HepG2 (cell line): ENCODE results near the gene BRD2. TPM values are rescaled to one million over a fixed set of nuclear protein-coding genes. Genes with fewer than 3 reads are reported as not detected.

Source experiments
- ATAC-seq: fragments of 200-7000 bp; cut with Tn5 transposase; 3 replicates; pipeline ENCODE4 v1.9.1; 2020; ENCODE audit warnings: mild to moderate bottlenecking, moderate library complexity
- BruUV-seq: library from RNA; stranded (reverse); fragments of 400-500 nt; replicated peaks from 2 replicates; lab custom pipeline; 2021; lab: Mats Ljungman, UMichigan
- CTCF ChIA-PET: fragments of 300-600 bp; formaldehyde crosslinking; extraction: SDS; loops from one replicate; lab custom pipeline; 2021; ENCODE audit warnings: low total read pairs, inconsistent platforms, low intra/inter-chr PET ratio; lab: Yijun Ruan, JAX
- POLR2A ChIA-PET: fragments of 350-600 bp; sonication (Branson Sonifier 250); formaldehyde crosslinking; loops from one replicate; lab custom pipeline; 2020; ENCODE audit warnings: antibody characterized with exemption, inconsistent platforms; lab: Yijun Ruan, JAX
- DNase-seq: peaks from one replicate; pipeline ENCODE4 v3.0.0-alpha.2; 2015; ENCODE audit warnings: low spot score
- FAIRE-seq: peaks from 3 replicates; lab custom pipeline; 2011; peaks lifted over from hg19 to GRCh38; lab: Jason Lieb, UNC
- H2AFZ ChIP-seq: one replicate; pipeline ENCODE4 v1.6.1; 2011; ENCODE audit warnings: low read length, inconsistent platforms
- H3K27ac ChIP-seq: fragments of 300-600 bp; 3 replicates; pipeline ENCODE4 v1.8.0; 2011; ENCODE audit warnings: mixed run types, mild to moderate bottlenecking, mixed read lengths, low read length, inconsistent platforms; ENCODE audit not compliant: insufficient read depth; ENCODE audit errors: extremely low read length
- H3K27me3 ChIP-seq, 2 experiments: fragments of 200-600 bp in 1 of 2; 2 replicates in 1 of 2; 3 replicates in 1 of 2; pipeline versions ENCODE4 v1.6.0 to v1.8.0; 2011; ENCODE audit warnings: low read length in 2 of 2, mild to moderate bottlenecking in 2 of 2, moderate library complexity in 2 of 2, inconsistent platforms in 1 of 2; ENCODE audit not compliant: insufficient read depth in 2 of 2, control insufficient read depth in 1 of 2
- H3K36me3 ChIP-seq, 2 experiments: fragments of 200-600 bp in 1 of 2; replicated peaks in 1 of 2; 2 replicates in 1 of 2; 3 replicates in 1 of 2; pipeline versions ENCODE4 v1.5.1 to v1.8.0; 2011; ENCODE audit warnings: low read length in 2 of 2, inconsistent platforms in 1 of 2; ENCODE audit not compliant: insufficient read depth in 2 of 2, control insufficient read depth in 1 of 2
- H3K4me1 ChIP-seq: 2 replicates; pipeline ENCODE4 v1.5.1; 2012; ENCODE audit warnings: low read length, inconsistent platforms; ENCODE audit not compliant: insufficient read depth
- H3K4me2 ChIP-seq: 2 replicates; pipeline ENCODE4 v1.6.0; 2011; ENCODE audit warnings: low read depth, low read length, inconsistent platforms
- H3K4me3 ChIP-seq, 3 experiments: fragments of 200-600 bp in 1 of 3; sonication (generic), shearing (Covaris generic) in 1 of 3; replicated peaks in 1 of 3; 2 replicates each; pipeline ENCODE4 v1.5.1; 2011 to 2016; ENCODE audit warnings: low read length in 3 of 3, inconsistent platforms in 2 of 3, low read depth in 2 of 3, mild to moderate bottlenecking in 2 of 3, control low read depth in 1 of 3, mixed read lengths in 1 of 3; ENCODE audit not compliant: insufficient read depth in 1 of 3
- H3K79me2 ChIP-seq: one replicate; pipeline ENCODE4 v1.6.1; 2011; ENCODE audit warnings: low read length, inconsistent platforms; ENCODE audit not compliant: insufficient read depth
- H3K9ac ChIP-seq: 2 replicates; pipeline ENCODE4 v1.6.0; 2011; ENCODE audit warnings: mild to moderate bottlenecking, low read depth, low read length, inconsistent platforms; ENCODE audit not compliant: insufficient read depth
- H3K9me3 ChIP-seq: 2 replicates; pipeline ENCODE4 v1.5.1; 2012; ENCODE audit warnings: mild to moderate bottlenecking, low read length
- H4K20me1 ChIP-seq: 2 replicates; pipeline ENCODE4 v1.6.0; 2011; ENCODE audit warnings: inconsistent platforms, mild to moderate bottlenecking, low read length, moderate library complexity; ENCODE audit not compliant: insufficient read depth
- AGO2 ChIP-seq: fragments of 200-400 bp; formaldehyde crosslinking; optimal IDR thresholded peaks from 2 replicates; pipeline ENCODE3; 2017; ENCODE audit warnings: mild to moderate bottlenecking, low read depth, low read length, moderate library complexity
- CBX2 ChIP-seq, 2 experiments: fragments of 200-600 bp in 1 of 2; sonication (generic); formaldehyde crosslinking in 1 of 2; IDR thresholded peaks; 2 replicates each; pipeline versions ENCODE4 v1.7.0 to v1.8.1; 2018 to 2022; ENCODE audit warnings: low read depth in 2 of 2, low read length in 1 of 2, mild to moderate bottlenecking in 1 of 2, missing genetic modification reagents in 1 of 2
- CHD2 ChIP-seq: IDR thresholded peaks from 2 replicates; pipeline ENCODE4 v1.6.1; 2011; ENCODE audit warnings: low read depth, low read length, improper control_type of control experiment
- FLYWCH1 ChIP-seq: sonication (generic); formaldehyde crosslinking; IDR thresholded peaks from 2 replicates; pipeline ENCODE4 v1.8.1; 2023; ENCODE audit warnings: mild to moderate bottlenecking, missing genetic modification reagents
- KDM2A ChIP-seq: sonication (generic); formaldehyde crosslinking; IDR thresholded peaks from 2 replicates; pipeline ENCODE4 v1.4.0; 2020; ENCODE audit warnings: low read depth, missing genetic modification reagents, borderline replicate concordance
- KLF16 ChIP-seq, 2 experiments: sonication (generic) in 1 of 2; formaldehyde crosslinking in 1 of 2; IDR thresholded peaks; 2 replicates each; pipeline versions ENCODE4 v1.6.1 to v1.8.0; 2016 to 2023; ENCODE audit warnings: missing genetic modification reagents in 2 of 2, missing compliant biosample characterization in 1 of 2
- NR2F2 ChIP-seq: IDR thresholded peaks from 2 replicates; pipeline ENCODE4 v1.6.1; 2012; ENCODE audit warnings: low read depth, inconsistent platforms, borderline replicate concordance
- RBFOX2 ChIP-seq: fragments of 200-400 bp; formaldehyde crosslinking; IDR thresholded peaks from 2 replicates; pipeline ENCODE4 v1.6.1; 2017; ENCODE audit warnings: low read depth, mild to moderate bottlenecking, low read length
- RBM22 ChIP-seq: fragments of 200-400 bp; formaldehyde crosslinking; optimal IDR thresholded peaks from 2 replicates; pipeline ENCODE3; 2017; ENCODE audit warnings: mild to moderate bottlenecking, low read length, moderate library complexity
- SIX4 ChIP-seq: sonication (generic); formaldehyde crosslinking; IDR thresholded peaks from 2 replicates; pipeline ENCODE4 v1.4.0; 2020; ENCODE audit warnings: missing genetic modification reagents
- SNAPC4 ChIP-seq: sonication (generic); formaldehyde crosslinking; IDR thresholded peaks from 2 replicates; pipeline ENCODE4 v1.4.0; 2020; ENCODE audit warnings: mild to moderate bottlenecking, missing genetic modification reagents
- SRSF4 ChIP-seq: fragments of 200-400 bp; formaldehyde crosslinking; IDR thresholded peaks from one replicate; pipeline ENCODE4 v1.6.1; 2018; ENCODE audit warnings: mild to moderate bottlenecking, low read depth, low read length, moderate library complexity; ENCODE audit not compliant: poor library complexity, severe bottlenecking
- ZNF205 ChIP-seq: IDR thresholded peaks from 2 replicates; pipeline ENCODE4 v1.6.1; 2018; ENCODE audit warnings: missing biosample characterization, missing genetic modification reagents
- ZNF296 ChIP-seq: sonication (generic); formaldehyde crosslinking; conservative IDR thresholded peaks from 2 replicates; pipeline ENCODE4 v1.5.0; 2020; ENCODE audit warnings: mild to moderate bottlenecking, missing genetic modification reagents
- ZNF512 ChIP-seq: sonication (generic); formaldehyde crosslinking; IDR thresholded peaks from 2 replicates; pipeline ENCODE4 v1.4.0; 2020; ENCODE audit warnings: mild to moderate bottlenecking, missing genetic modification reagents
- ZNF766 ChIP-seq: sonication (generic); formaldehyde crosslinking; IDR thresholded peaks from 2 replicates; pipeline ENCODE4 v1.5.0; 2020; ENCODE audit warnings: missing genetic modification reagents, borderline replicate concordance
- ZSCAN21 ChIP-seq: sonication (generic); formaldehyde crosslinking; IDR thresholded peaks from 2 replicates; pipeline ENCODE4 v1.8.0; 2022; ENCODE audit warnings: mild to moderate bottlenecking, missing genetic modification reagents, moderate library complexity, borderline replicate concordance
- WGBS: methylation state at CpG from one replicate; pipeline ENCODE4 v1.1.6; 2017; ENCODE audit warnings: low lambda C conversion rate; 5-methylcytosine and 5-hydroxymethylcytosine counted together
- in situ Hi-C: cut with HindIII; loops from 2 replicates; pipeline ENCODE4 v1.10.0; 2017; ENCODE audit warnings: low pct_unique_long_range_greater_than_20kb; ENCODE audit not compliant: extremely low pct_ligation_motif_present
- intact Hi-C: fragments of 100-400 bp; cut with micrococcal nuclease; formaldehyde crosslinking; loops from one replicate; pipeline ENCODE4 v1.10.0; 2022; ENCODE audit not compliant: unreplicated experiment
- polyA plus RNA-seq, 8 experiments: library from polyadenylated mRNA; depleted of rRNA in 3 of 8; stranded (reverse) in 7 of 8; unstranded in 1 of 8; fragments of >200 nt; fragmentation: Illumina TruSeq in 4 of 8; extraction: Trizol in 4 of 8; gene quantifications; 2 replicates each; pipeline versions ENCODE4 v1.2.1 to v1.2.3, GENCODE V29; 2011 to 2016; ENCODE audit warnings: low read depth in 4 of 8, missing spikeins in 1 of 8, mixed read lengths in 1 of 8; ENCODE audit not compliant: insufficient read depth in 1 of 8
- total RNA-seq, 5 experiments: library from RNA; depleted of rRNA; stranded (reverse); fragments of >200 nt; fragmentation: Illumina TruSeq; extraction: Trizol; gene quantifications; 2 replicates each; pipeline ENCODE4 v1.2.3, GENCODE V29; 2016; ENCODE audit warnings: low read depth in 1 of 5

The BRD2 gene
- total and polyA plus RNA-seq, 2 of the 13 experiments (the other 11 are each of a cell fraction or from before 2014, with no cell fraction given), result 143 to 202 TPM

- Histone ChIP-seq H3K27me3 (peaks cover 0 to 6% of the 10 kb centered on the region in 2 experiments; a peak in 2 of 5 replicates), H3K4me1 (peaks cover 8% of the 10 kb centered on the region; the same call in 1 of the 2 replicates), H3K27ac (no peak overlapping the region), H3K9ac (no peak overlapping the region), H3K79me2 (no peaks in the 10 kb centered on the region), H3K4me2 (no peak overlapping the region), H3K9me3 (no peaks in the 10 kb centered on the region), H4K20me1 (peaks cover 48% of the 10 kb centered on the region), H2AFZ (no peak overlapping the region), H3K4me3 (no peak overlapping the region), H3K36me3 (peaks cover 22 to 32% of the 10 kb centered on the region in 2 experiments)
- ATAC-seq (peak; percentile 24), DNase-seq (no peak), FAIRE-seq (no peak)
- WGBS, result 41% methylated on average over 6 of the region's 6 CpGs
- BruUV-seq, result no TSS peak
- ChIA-PET POLR2A (interaction anchor here (1.4 to 10.2 kb wide), 3 partner anchors 11 to 97 kb away, joined by 4 to 305 read pairs (median 16); partner anchors contain the start of gene BRD2), CTCF (interaction anchor here (2.6 to 7.2 kb wide), 2 partner anchors 49 to 96 kb away, joined by 48 to 103 read pairs; no protein-coding TSS in a partner anchor)
- intact Hi-C loops (no loop called here), in situ Hi-C loops (loop anchor here (5.0 kb wide), 1 partner anchor 46 kb away; no protein-coding TSS in a partner anchor)
- no peak for TF ChIP-seq NR2F2
- no peak for TF ChIP-seq CHD2
- TF ChIP-seq CBX2 (IDR thresholded peaks at IDR 0.05; ENCODE audit: low read depth, low read length), result no peak
- TF ChIP-seq CBX2 (CRISPR knock-in tag; IDR thresholded peaks at IDR 0.05; ENCODE audit: low read depth), result no peak
- peak; percentile 31 for TF ChIP-seq SRSF4
- no peak for TF ChIP-seq SIX4 (CRISPR knock-in tag)
- TF ChIP-seq FLYWCH1 (CRISPR knock-in tag), result no peak
- no peak for TF ChIP-seq ZSCAN21 (CRISPR knock-in tag)
- peak; percentile 66 for TF ChIP-seq AGO2
- TF ChIP-seq ZNF766 (CRISPR knock-in tag), result no peak
- TF ChIP-seq KLF16 (CRISPR knock-in tag; IDR thresholded peaks at IDR 0.05), result no peak
- TF ChIP-seq ZNF205 (CRISPR knock-in tag), result no peak
- peak; percentile 63 for TF ChIP-seq RBM22
- TF ChIP-seq RBFOX2, result 0 out of 2 replicates have a peak, but pooled peaks have one; percentile 65
- no peak for TF ChIP-seq ZNF296 (CRISPR knock-in tag)
- no peak for TF ChIP-seq SNAPC4 (CRISPR knock-in tag)
- no peak for TF ChIP-seq ZNF512 (CRISPR knock-in tag)
- TF ChIP-seq KDM2A (CRISPR knock-in tag), result 0 out of 2 replicates have a peak, but pooled peaks have one; percentile 7
Observed at GRCh38 chr6:32982702-32983492, 14.5 kb downstream of the BRD2 start.
